T-cell (primary cell): ENCODE results near the gene ERI3. TPM values are rescaled to one million over a fixed set of nuclear protein-coding genes. Genes with fewer than 3 reads are reported as not detected.
"Not testable (repeated sequence)": the region's sequence is repeated elsewhere in the genome, so short reads cannot be mapped to it uniquely, and the experiment has no call there.

ENCODE experiments used
- ATAC-seq, 4 experiments: fragments of 200-7000 bp in 3 of 4; fragments of 150-1000 bp in 1 of 4; cut with Tn5 transposase; replicated peaks in 1 of 4; 1 replicate in 3 of 4; 2 replicates in 1 of 4; pipeline ENCODE4 v1.10.0; 2021; ENCODE audit warnings: moderate library complexity in 3 of 4, mild to moderate bottlenecking in 2 of 4, moderate number of reproducible peaks in 1 of 4
- CTCF ChIA-PET, 2 donors: fragments of 300-600 bp; sonication (Branson Sonifier 250); formaldehyde crosslinking; loops; one replicate each; lab custom pipeline; 2022; ENCODE audit warnings: antibody characterized with exemption in 2 of 2; lab: Charles Lee
- POLR2A ChIA-PET, 2 donors: fragments of 300-600 bp; sonication (Branson Sonifier 250); formaldehyde crosslinking; loops; one replicate each; lab custom pipeline; 2022; ENCODE audit warnings: antibody characterized with exemption in 2 of 2; lab: Charles Lee
- DNase-seq, 35 experiments: peaks; one replicate each; pipeline versions ENCODE4 v3.0.0 to v3.0.0-alpha.2; 2013 to 2023
- H3K27ac ChIP-seq: one replicate; pipeline ENCODE4 v1.5.1; 2013; ENCODE audit warnings: low read length
- H3K27me3 ChIP-seq, 2 experiments: replicated peaks in 1 of 2; 1 replicate in 1 of 2; 2 replicates in 1 of 2; pipeline versions ENCODE4 v1.6.1 to v1.7.0; 2013; ENCODE audit warnings: low read length in 1 of 2, mixed read lengths in 1 of 2; ENCODE audit not compliant: control insufficient read depth in 2 of 2, insufficient read depth in 2 of 2; ENCODE audit errors: extremely low read depth in 1 of 2
- H3K36me3 ChIP-seq, 2 donors: 1 replicate in 1 of 2; 2 replicates in 1 of 2; pipeline versions ENCODE4 v1.6.1 to v1.7.0; 2013; ENCODE audit warnings: low read length in 1 of 2; ENCODE audit not compliant: control insufficient read depth in 2 of 2, insufficient read depth in 1 of 2; ENCODE audit errors: extremely low read depth in 1 of 2
- H3K4me1 ChIP-seq, 2 experiments: 1 replicate in 1 of 2; 2 replicates in 1 of 2; pipeline versions ENCODE4 v1.6.1 to v1.7.0; 2013; ENCODE audit warnings: low read length in 2 of 2, mixed read lengths in 1 of 2; ENCODE audit not compliant: insufficient read depth in 2 of 2, control insufficient read depth in 1 of 2; ENCODE audit errors: extremely low read depth in 1 of 2
- H3K4me3 ChIP-seq, 2 donors: 1 replicate in 1 of 2; 2 replicates in 1 of 2; pipeline versions ENCODE4 v1.5.1 to v1.7.0; 2013; ENCODE audit warnings: mild to moderate bottlenecking in 2 of 2, low read length in 1 of 2, moderate library complexity in 1 of 2; ENCODE audit not compliant: control insufficient read depth in 1 of 2; ENCODE audit errors: extremely low read depth in 1 of 2
- H3K9me3 ChIP-seq: 2 replicates; pipeline ENCODE4 v1.7.0; 2013
- H3K27ac Mint-ChIP-seq, 2 donors: one replicate each; pipeline ENCODE4 v1.8.0; 2020 to 2021; ENCODE audit warnings: mild to moderate bottlenecking in 2 of 2, mixed read lengths in 2 of 2
- H3K27me3 Mint-ChIP-seq, 2 donors: one replicate each; pipeline ENCODE4 v1.8.0; 2021 to 2022; ENCODE audit warnings: mixed read lengths in 2 of 2
- H3K36me3 Mint-ChIP-seq: one replicate; pipeline ENCODE4 v1.8.0; 2021; ENCODE audit warnings: mixed read lengths
- H3K4me1 Mint-ChIP-seq, 3 donors: one replicate each; pipeline ENCODE4 v1.8.0; 2020 to 2022; ENCODE audit warnings: mixed read lengths in 3 of 3, mild to moderate bottlenecking in 1 of 3
- H3K4me3 Mint-ChIP-seq, 3 donors: one replicate each; pipeline ENCODE4 v1.8.0; 2020 to 2022; ENCODE audit warnings: mild to moderate bottlenecking in 3 of 3, mixed read lengths in 3 of 3, moderate library complexity in 3 of 3
- H3K9me3 Mint-ChIP-seq, 3 donors: one replicate each; pipeline ENCODE4 v1.8.0; 2020 to 2022; ENCODE audit warnings: mixed read lengths in 3 of 3
- WGBS: methylation state at CpG from one replicate; pipeline ENCODE4 v1.1.5; 2013; ENCODE audit warnings: missing lambda C conversion rate; ENCODE audit not compliant: insufficient coverage; 5-methylcytosine and 5-hydroxymethylcytosine counted together
- total RNA-seq, 35 experiments: library from RNA in 6 of 35; stranded (reverse) in 6 of 35; fragments of 120-200 nt in 1 of 35; gene quantifications; one replicate each; pipeline versions ENCODE4 v1.2.1 to v1.2.4 and lab custom pipeline; 2013 to 2026

ERI3 gene
- total RNA-seq, 5 donors from 2014 or later (not counting 1 experiment from before 2014, with no cell fraction given) = 29.3 to 39.4 (median 33.0) TPM

DNA sequence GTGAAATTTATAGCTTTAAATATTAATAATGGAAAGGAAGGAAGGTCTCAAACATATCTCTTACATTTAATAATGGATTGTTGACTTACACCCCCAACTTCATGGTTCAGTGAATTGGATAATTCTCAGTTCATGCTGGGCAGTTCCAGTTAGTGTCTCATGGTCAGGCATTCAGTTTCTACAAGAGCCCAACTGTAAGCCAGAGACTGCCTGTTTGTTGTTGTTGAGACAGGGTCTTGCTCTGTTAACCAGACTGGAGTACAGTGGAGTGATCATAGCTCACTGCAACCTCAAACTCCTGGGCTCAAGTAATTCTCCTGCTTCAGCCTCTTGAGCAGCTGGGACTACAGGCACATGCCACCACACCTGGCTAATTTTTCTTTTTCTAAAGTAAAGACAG lies 146.8 kb downstream of the ERI3 start:
- Histone ChIP-seq H3K36me3 (no peaks in the 10 kb centered on the region), H3K27me3 (peaks cover 0 to 14% of the 10 kb centered on the region in 2 experiments), H3K9me3 (no peaks in the 10 kb centered on the region), H3K4me3 (no peak overlapping the region), H3K27ac (no peak overlapping the region), H3K4me1 (peaks cover 0 to 8% of the 10 kb centered on the region in 2 experiments)
- Mint-ChIP-seq H3K27ac (no peak overlapping the region), H3K27me3 (peaks cover 0 to 8% of the 10 kb centered on the region in 2 donors), H3K4me3 (no peak overlapping the region), H3K9me3 (no peaks in the 10 kb centered on the region), H3K36me3 (no peaks in the 10 kb centered on the region), H3K4me1 (peaks cover 8 to 16% (median 14%) of the 10 kb centered on the region in 3 donors)
- ChIA-PET CTCF (no interaction called here), POLR2A (no interaction called here)
- no peak for ATAC-seq
- no peak for DNase-seq

DNA sequence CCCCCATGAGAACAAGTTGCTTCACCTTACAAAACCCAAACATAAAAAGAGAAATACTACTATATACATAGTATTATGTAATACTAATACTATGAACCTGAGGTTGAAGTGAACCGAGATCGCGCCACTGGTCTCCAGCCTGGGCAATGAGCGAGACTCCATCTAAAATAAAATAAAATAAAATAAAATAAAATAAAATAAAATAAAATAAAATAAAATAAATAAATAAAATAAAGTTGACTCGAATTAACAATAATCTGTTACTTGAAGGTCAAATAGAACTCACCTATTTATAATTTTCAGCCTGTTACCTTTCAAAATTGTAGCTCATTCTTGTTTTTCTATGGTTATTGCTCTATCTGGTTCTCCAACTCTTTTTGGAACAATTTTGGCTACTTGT lies 148.5 kb downstream of the ERI3 start:
- H3K9me3 ChIP-seq, DNase-seq, CTCF ChIA-PET, POLR2A ChIA-PET, H3K36me3 Mint-ChIP-seq, H3K4me3 ChIP-seq, H3K36me3 ChIP-seq, ATAC-seq, H3K4me1 Mint-ChIP-seq, H3K4me3 Mint-ChIP-seq, H3K27ac ChIP-seq, H3K4me1 ChIP-seq, H3K9me3 Mint-ChIP-seq, H3K27me3 Mint-ChIP-seq, H3K27ac Mint-ChIP-seq: not testable (repeated sequence)
- no CpG with 5 or more reads among the region's 5 CpGs for whole genome bisulfite sequencing
- H3K27me3 ChIP-seq = peaks cover 0 to 17% of the 10 kb centered on the region in 2 experiments

DNA sequence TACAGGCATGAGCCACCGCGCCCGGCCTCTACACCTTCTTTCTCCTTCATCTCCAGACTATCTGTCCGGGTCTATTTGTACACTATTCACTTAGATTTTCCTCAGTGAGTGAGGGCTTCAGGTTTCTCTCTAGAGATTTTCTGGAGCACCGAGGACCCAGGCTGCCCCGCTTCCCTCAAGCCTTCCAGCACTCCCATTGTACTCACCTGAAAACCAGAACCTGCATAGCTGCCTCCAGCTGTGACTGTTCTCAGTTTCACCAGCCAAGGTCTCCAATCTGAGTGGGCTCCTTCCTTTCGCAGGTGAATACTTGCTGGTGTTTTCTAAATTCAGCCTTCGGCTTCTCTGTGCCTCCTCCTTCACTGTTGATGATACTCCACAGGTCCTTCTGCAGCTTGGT lies 154.7 kb downstream of the ERI3 start:
- H3K27me3 Mint-ChIP-seq = peaks cover 0 to 5% of the 10 kb centered on the region in 2 donors
- ATAC-seq = no peak
- ChIA-PET CTCF (no interaction called here), POLR2A (no interaction called here)
- no peaks in the 10 kb centered on the region for H3K36me3 Mint-ChIP-seq
- Histone ChIP-seq H3K4me3 (no peak overlapping the region), H3K4me1 (no peaks in the 10 kb centered on the region), H3K36me3 (no peaks in the 10 kb centered on the region), H3K27me3 (peaks cover 0 to 13% of the 10 kb centered on the region in 2 experiments), H3K9me3 (no peaks in the 10 kb centered on the region), H3K27ac (no peak overlapping the region)
- no peak overlapping the region for H3K4me3 Mint-ChIP-seq
- no peak for DNase-seq
- no peak overlapping the region for H3K27ac Mint-ChIP-seq
- no peaks in the 10 kb centered on the region for H3K9me3 Mint-ChIP-seq
- WGBS = 88% methylated on average over 6 of the region's 8 CpGs
- no peaks in the 10 kb centered on the region for H3K4me1 Mint-ChIP-seq

DNA sequence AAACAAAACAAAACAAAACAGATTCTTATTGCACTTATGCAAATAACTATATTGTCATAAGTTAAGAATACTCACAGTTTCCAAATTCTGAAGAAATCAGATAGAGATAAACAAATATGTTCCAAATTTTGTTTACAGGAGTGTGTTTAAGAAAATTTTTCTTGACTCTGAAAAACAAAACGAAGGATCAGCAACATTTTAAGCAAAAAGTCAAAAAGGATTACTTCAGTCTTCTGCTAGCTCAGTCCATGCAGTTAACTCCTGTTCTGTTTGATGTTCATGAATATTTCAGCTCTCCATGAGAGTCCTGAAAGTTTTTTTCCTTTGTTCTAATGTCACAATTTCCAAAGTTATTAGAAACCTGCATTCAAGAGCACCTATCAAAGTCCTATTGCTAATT lies 180.4 kb downstream of the ERI3 start:
- no CpG with 5 or more reads among the region's 1 CpG for WGBS

More for the DNA sequence above, 180.4 kb downstream of the ERI3 start:
- Histone ChIP-seq H3K9me3 (no peaks in the 10 kb centered on the region), H3K4me1 (no peaks in the 10 kb centered on the region), H3K27ac (no peak overlapping the region), H3K4me3 (no peak overlapping the region), H3K27me3 (peaks cover 0 to 20% of the 10 kb centered on the region in 2 experiments), H3K36me3 (no peaks in the 10 kb centered on the region)
- peaks cover 9 to 18% of the 10 kb centered on the region in 2 donors for H3K27me3 Mint-ChIP-seq
- peaks cover 0 to 4% (median 0%) of the 10 kb centered on the region in 3 donors for H3K9me3 Mint-ChIP-seq
- H3K4me3 Mint-ChIP-seq = no peak overlapping the region
- ATAC-seq (no peak), DNase-seq (no peak)
- H3K4me1 Mint-ChIP-seq = no peaks in the 10 kb centered on the region
- no peaks in the 10 kb centered on the region for H3K36me3 Mint-ChIP-seq
- no peak overlapping the region for H3K27ac Mint-ChIP-seq
- CTCF ChIA-PET = no interaction called here
- POLR2A ChIA-PET = no interaction called here

Other genes starting within 250 kb of the ERI3 start
- gene KLF17, start 236.4 kb downstream of the ERI3 start, total RNA-seq = not detected
- gene KLF18, start 213.6 kb downstream of the ERI3 start, total RNA-seq = not detected
- gene DMAP1, start 141.8 kb downstream of the ERI3 start, total RNA-seq = 10 to 100 TPM; 60.3 to 79.9 (median 75.3) TPM
- gene RNF220, start 50.0 kb upstream of the ERI3 start, total RNA-seq = 100 to 1,000 TPM in 4 of 5 donors, 10 to 100 TPM in 1; 97.1 to 138 (median 127) TPM